ENCODE data around the gene NRCAM. TPM values are rescaled to one million over a fixed set of nuclear protein-coding genes. Genes with fewer than 3 reads are reported as not detected.
A peak's percentile ranks its signal among the peaks of the same experiment; 100 is the strongest.

NRCAM gene
- polyA plus RNA-seq, 1 donor (not counting 4 experiments of a cell fraction or from before 2014, with no cell fraction given): 4.0 TPM

DNA sequence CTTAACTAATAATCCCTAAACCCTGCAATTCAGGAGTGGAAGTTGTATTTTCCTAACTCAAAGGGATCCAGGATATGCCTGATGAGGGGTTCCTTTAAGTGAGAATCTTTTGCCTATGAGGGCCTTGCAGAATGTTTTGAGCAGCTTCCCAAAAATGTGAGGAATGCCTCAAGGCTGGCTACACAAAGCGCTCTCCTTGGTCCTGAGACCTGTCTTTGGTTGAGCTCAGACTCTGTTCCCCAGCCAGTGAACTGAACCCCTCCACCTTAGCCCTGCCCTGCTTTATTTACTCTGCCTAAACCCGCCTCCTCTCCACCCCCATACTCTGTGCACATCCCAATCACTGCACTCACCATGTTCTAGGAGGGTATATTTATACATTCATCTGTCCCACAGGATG, 108.6 kb downstream of the NRCAM start:
- FAIRE-seq (peak; percentile 85), DNase-seq (ENCODE audit: low read depth, low spot score) (no peak)
- no peak overlapping the region for H3K4me2 ChIP-seq (ENCODE audit: control insufficient read depth, extremely low read depth, insufficient read depth, low read depth, low read length)
- no peak overlapping the region for H3K9ac ChIP-seq (ENCODE audit: control insufficient read depth, extremely low read depth, insufficient read depth, low read length)
- no peaks in the 10 kb centered on the region for H3K4me1 ChIP-seq (ENCODE audit: control insufficient read depth, extremely low read depth, insufficient read depth, low read length)
- H3K9me1 ChIP-seq (ENCODE audit: control insufficient read depth, extremely low read depth, insufficient read depth, low read length): no peaks in the 10 kb centered on the region
- no peak overlapping the region for H3K27ac ChIP-seq (ENCODE audit: control insufficient read depth, insufficient read depth, low read length)
- no peak overlapping the region for H2AFZ ChIP-seq (ENCODE audit: control insufficient read depth, low read length)
- H3K36me3 ChIP-seq (ENCODE audit: control insufficient read depth in 2 of 2, extremely low read depth in 1 of 2, insufficient read depth in 2 of 2, low read length in 2 of 2): no peaks in the 10 kb centered on the region
- H4K20me1 ChIP-seq (ENCODE audit: control insufficient read depth, extremely low read depth, insufficient read depth, low read length): no peaks in the 10 kb centered on the region
- no peaks in the 10 kb centered on the region for H3K79me2 ChIP-seq (ENCODE audit: control insufficient read depth, insufficient read depth, low read length)
- TF ChIP-seq, protein P1, sequence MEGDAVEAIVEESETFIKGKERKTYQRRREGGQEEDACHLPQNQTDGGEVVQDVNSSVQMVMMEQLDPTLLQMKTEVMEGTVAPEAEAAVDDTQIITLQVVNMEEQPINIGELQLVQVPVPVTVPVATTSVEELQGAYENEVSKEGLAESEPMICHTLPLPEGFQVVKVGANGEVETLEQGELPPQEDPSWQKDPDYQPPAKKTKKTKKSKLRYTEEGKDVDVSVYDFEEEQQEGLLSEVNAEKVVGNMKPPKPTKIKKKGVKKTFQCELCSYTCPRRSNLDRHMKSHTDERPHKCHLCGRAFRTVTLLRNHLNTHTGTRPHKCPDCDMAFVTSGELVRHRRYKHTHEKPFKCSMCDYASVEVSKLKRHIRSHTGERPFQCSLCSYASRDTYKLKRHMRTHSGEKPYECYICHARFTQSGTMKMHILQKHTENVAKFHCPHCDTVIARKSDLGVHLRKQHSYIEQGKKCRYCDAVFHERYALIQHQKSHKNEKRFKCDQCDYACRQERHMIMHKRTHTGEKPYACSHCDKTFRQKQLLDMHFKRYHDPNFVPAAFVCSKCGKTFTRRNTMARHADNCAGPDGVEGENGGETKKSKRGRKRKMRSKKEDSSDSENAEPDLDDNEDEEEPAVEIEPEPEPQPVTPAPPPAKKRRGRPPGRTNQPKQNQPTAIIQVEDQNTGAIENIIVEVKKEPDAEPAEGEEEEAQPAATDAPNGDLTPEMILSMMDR (optimal IDR thresholded peaks at IDR 0.05 in 1 of 3, IDR thresholded peaks at IDR 0.05 in 1 of 3, conservative IDR thresholded peaks at IDR 0.05 in 1 of 3; ENCODE audit: extremely low read depth in 1 of 3, insufficient read depth in 2 of 3, low read length in 3 of 3): no peak
- no peak for TF ChIP-seq EZH2 (IDR thresholded peaks at IDR 0.05; ENCODE audit: low read length)
- no peaks in the 10 kb centered on the region for H3K27me3 ChIP-seq (ENCODE audit: control insufficient read depth, extremely low read depth, insufficient read depth, low read length)
- dilution Hi-C loops (cut with MboI; ENCODE audit: extremely low pct_ligation_motif_present, low sequenced_read_pairs): no loop called here
- H3K4me3 ChIP-seq (ENCODE audit: control insufficient read depth in 2 of 3, extremely low read depth in 1 of 3, insufficient read depth in 2 of 3, low read depth in 1 of 3, low read length in 3 of 3): no peak overlapping the region
- no peaks in the 10 kb centered on the region for H3K9me3 ChIP-seq (ENCODE audit: control insufficient read depth, low read depth, low read length)

DNA sequence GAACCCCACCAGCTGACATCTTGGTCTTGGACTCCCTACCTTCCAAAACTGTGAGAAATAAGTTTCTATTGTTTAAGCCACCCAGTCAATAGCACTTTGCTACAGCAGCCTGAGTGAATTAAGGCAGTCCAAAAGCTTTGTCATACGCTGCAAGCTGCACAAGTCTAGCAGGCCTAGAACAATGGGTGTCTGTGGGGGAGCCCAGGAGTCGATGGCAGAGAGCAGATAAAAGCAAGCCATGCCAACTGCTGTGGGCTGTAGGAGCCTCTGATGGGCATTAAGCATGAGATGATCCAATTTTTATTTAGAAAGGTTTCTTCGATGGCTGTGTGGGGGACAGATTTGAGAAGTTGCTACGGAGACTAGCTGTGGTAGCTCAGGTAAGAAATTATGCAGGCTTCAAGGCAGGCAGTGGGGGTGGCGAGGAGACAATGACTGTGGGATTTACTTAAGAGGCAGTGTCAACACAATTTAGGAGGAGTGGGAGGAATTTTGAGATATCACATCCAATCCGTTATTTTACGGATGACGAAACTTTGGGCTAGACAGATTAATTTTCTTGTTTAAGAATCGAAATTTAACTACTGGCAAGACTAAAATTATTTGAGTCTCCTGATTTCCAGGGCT, 110.4 kb downstream of the NRCAM start:
- no peak overlapping the region for H3K4me3 ChIP-seq (ENCODE audit: control insufficient read depth in 2 of 3, extremely low read depth in 1 of 3, insufficient read depth in 2 of 3, low read depth in 1 of 3, low read length in 3 of 3)
- no peak overlapping the region for H3K27ac ChIP-seq (ENCODE audit: control insufficient read depth, insufficient read depth, low read length)
- no peaks in the 10 kb centered on the region for H3K36me3 ChIP-seq (ENCODE audit: control insufficient read depth in 2 of 2, extremely low read depth in 1 of 2, insufficient read depth in 2 of 2, low read length in 2 of 2)
- no peak overlapping the region for H3K4me2 ChIP-seq (ENCODE audit: control insufficient read depth, extremely low read depth, insufficient read depth, low read depth, low read length)
- H3K9me3 ChIP-seq (ENCODE audit: control insufficient read depth, low read depth, low read length): no peaks in the 10 kb centered on the region
- dilution Hi-C loops (cut with MboI; ENCODE audit: extremely low pct_ligation_motif_present, low sequenced_read_pairs): no loop called here
- TF ChIP-seq, protein P1 (optimal IDR thresholded peaks at IDR 0.05 in 1 of 3, IDR thresholded peaks at IDR 0.05 in 1 of 3, conservative IDR thresholded peaks at IDR 0.05 in 1 of 3; ENCODE audit: extremely low read depth in 1 of 3, insufficient read depth in 2 of 3, low read length in 3 of 3): no peak
- TF ChIP-seq EZH2 (IDR thresholded peaks at IDR 0.05; ENCODE audit: low read length): no peak
- no peaks in the 10 kb centered on the region for H4K20me1 ChIP-seq (ENCODE audit: control insufficient read depth, extremely low read depth, insufficient read depth, low read length)
- peaks cover 2% of the 10 kb centered on the region for H3K4me1 ChIP-seq (ENCODE audit: control insufficient read depth, extremely low read depth, insufficient read depth, low read length)
- no peak overlapping the region for H3K9ac ChIP-seq (ENCODE audit: control insufficient read depth, extremely low read depth, insufficient read depth, low read length)
- no peak for FAIRE-seq
- no peak overlapping the region for H2AFZ ChIP-seq (ENCODE audit: control insufficient read depth, low read length)
- no peak for DNase-seq (ENCODE audit: low read depth, low spot score)
- H3K9me1 ChIP-seq (ENCODE audit: control insufficient read depth, extremely low read depth, insufficient read depth, low read length): no peaks in the 10 kb centered on the region
- H3K27me3 ChIP-seq (ENCODE audit: control insufficient read depth, extremely low read depth, insufficient read depth, low read length): no peaks in the 10 kb centered on the region
- no peaks in the 10 kb centered on the region for H3K79me2 ChIP-seq (ENCODE audit: control insufficient read depth, insufficient read depth, low read length)

Data from keratinocyte (primary cell).